GM12874 (cell line): ENCODE results near the gene TEAD4.

ENCODE experiments used
- CTCF ChIP-seq: IDR thresholded peaks from 2 replicates; pipeline ENCODE4 v1.5.1; 2011; ENCODE audit warnings: low read depth, mild to moderate bottlenecking, control low read depth, low read length, moderate library complexity; ENCODE audit not compliant: insufficient read depth

TEAD4 gene

GRCh38 chr12:2960390-2960956, 1.3 kb downstream of the TEAD4 start:
- no peak for TF ChIP-seq CTCF

GRCh38 chr12:2960996-2961616, 1.9 kb downstream of the TEAD4 start:
- no peak for TF ChIP-seq CTCF

GRCh38 chr12:2961705-2962104, 2.5 kb downstream of the TEAD4 start:
- TF ChIP-seq CTCF, result no peak

- TF ChIP-seq CTCF, result no peak
Observed at GRCh38 chr12:2963154-2963759, 4.1 kb downstream of the TEAD4 start.

GRCh38 chr12:2963760-2964292, 4.6 kb downstream of the TEAD4 start:
- TF ChIP-seq CTCF, result no peak

GRCh38 chr12:2967651-2968050, 8.5 kb downstream of the TEAD4 start:
- no peak for TF ChIP-seq CTCF

- TF ChIP-seq CTCF, result no peak
Observed at GRCh38 chr12:2970744-2971143, 11.5 kb downstream of the TEAD4 start.
